ENCODE results near the gene LMNTD1. TPM values are rescaled to one million over a fixed set of nuclear protein-coding genes. Genes with fewer than 3 reads are reported as not detected.
"Not testable (repeated sequence)": the region's sequence is repeated elsewhere in the genome, so short reads cannot be mapped to it uniquely, and the experiment has no call there.

The LMNTD1 gene
- total RNA-seq, 4 donors from 2014 or later, result not detected

DNA sequence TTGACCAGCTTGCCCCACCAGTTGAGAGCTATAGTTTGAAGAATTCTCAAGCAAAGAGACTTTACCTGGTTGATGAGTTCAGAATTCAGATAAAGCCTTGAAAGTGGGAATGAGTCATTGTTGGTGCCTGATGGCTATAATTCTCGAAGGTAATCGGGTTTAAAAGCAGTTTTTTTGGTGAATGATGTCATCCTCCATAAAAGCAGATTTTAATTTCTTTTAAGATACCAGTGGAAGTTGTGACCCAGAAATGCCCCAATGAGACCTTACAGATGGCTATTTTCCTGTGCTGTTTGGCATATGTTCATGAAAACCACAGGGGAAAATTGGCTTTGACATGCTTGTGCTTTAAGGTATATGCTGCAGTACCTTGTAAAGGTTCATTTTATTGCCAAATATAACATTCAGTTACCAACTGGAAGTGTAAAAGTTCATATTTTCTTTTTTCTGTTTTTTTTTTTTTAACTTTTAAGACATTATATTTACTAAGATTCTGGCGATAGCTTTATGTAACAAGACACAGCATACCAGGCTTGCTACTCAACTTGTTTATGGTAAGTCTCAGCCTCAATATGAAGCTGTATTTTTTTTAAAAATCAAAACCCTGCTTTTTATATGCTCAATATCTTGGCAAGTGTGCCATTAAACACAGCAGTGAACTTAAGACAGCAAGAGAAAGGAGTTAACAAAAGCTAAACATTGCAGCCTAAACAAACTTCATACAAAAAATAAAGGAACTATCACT is 119.3 kb downstream of the LMNTD1 start:
- Histone ChIP-seq H3K27ac (peak overlapping the region in 1 of 4 donors; percentile 43), H3K4me1 (peaks cover 0 to 26% (median 7%) of the 10 kb centered on the region in 4 donors), H3K9me3 (no peaks in the 10 kb centered on the region), H3K36me3 (no peaks in the 10 kb centered on the region), H3K4me3 (no peak overlapping the region), H3K27me3 (no peaks in the 10 kb centered on the region)
- TF ChIP-seq, protein P1, sequence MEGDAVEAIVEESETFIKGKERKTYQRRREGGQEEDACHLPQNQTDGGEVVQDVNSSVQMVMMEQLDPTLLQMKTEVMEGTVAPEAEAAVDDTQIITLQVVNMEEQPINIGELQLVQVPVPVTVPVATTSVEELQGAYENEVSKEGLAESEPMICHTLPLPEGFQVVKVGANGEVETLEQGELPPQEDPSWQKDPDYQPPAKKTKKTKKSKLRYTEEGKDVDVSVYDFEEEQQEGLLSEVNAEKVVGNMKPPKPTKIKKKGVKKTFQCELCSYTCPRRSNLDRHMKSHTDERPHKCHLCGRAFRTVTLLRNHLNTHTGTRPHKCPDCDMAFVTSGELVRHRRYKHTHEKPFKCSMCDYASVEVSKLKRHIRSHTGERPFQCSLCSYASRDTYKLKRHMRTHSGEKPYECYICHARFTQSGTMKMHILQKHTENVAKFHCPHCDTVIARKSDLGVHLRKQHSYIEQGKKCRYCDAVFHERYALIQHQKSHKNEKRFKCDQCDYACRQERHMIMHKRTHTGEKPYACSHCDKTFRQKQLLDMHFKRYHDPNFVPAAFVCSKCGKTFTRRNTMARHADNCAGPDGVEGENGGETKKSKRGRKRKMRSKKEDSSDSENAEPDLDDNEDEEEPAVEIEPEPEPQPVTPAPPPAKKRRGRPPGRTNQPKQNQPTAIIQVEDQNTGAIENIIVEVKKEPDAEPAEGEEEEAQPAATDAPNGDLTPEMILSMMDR (IDR thresholded peaks at IDR 0.05), result no peak
- TF ChIP-seq POLR2AphosphoS5 (IDR thresholded peaks at IDR 0.05) (no peak), EP300 (IDR thresholded peaks at IDR 0.05; ENCODE audit: low read depth) (no peak), POLR2A (IDR thresholded peaks at IDR 0.05) (no peak)
- WGBS, 2 donors (ENCODE audit: low coverage in 1 of 2), result 33 to 49% methylated on average over 2 to 3 of the region's 3 CpGs
- intact Hi-C loops (cut with DNase I; ENCODE audit: low total_unique reads) (no loop called here), in situ Hi-C loops (cut with MboI; ENCODE audit: low pct_ligation_motif_present in 1 of 4, low pct_unique_long_range_greater_than_20kb in 1 of 4, low sequenced_read_pairs in 3 of 4) (loop anchor here (10.0 to 25.0 kb wide), 4 partner anchors 579 to 1204 kb away; no protein-coding TSS in a partner anchor)
- no peak for DNase-seq

DNA sequence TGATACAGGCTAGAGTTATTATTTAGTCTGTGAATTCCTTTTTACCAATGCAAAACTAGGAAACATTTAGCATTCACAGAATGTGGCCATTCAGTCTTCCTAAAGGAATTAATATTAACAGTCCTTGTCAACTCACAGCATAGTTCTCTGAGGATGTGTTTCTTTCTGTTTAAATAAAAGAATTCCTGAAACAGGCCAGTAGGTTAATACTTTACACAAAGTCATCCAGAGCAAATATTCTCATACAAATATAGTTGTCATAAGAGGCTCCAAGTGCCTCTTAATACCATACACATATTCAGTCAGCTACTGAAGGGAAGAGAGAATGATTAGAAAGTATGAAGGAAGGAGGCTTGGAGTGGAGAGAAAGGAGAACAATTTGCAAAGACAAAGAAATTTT is 120.1 kb downstream of the LMNTD1 start:
- peak overlapping the region in 1 of 4 donors; percentile 43 for H3K27ac ChIP-seq
- in situ Hi-C loops (cut with MboI; ENCODE audit: low pct_ligation_motif_present in 1 of 4, low pct_unique_long_range_greater_than_20kb in 1 of 4, low sequenced_read_pairs in 3 of 4) (loop anchor here (10.0 to 25.0 kb wide), 4 partner anchors 579 to 1204 kb away; no protein-coding TSS in a partner anchor), intact Hi-C loops (cut with DNase I; ENCODE audit: low total_unique reads) (no loop called here)
- H3K36me3 ChIP-seq, result no peaks in the 10 kb centered on the region
- peaks cover 0 to 27% (median 7%) of the 10 kb centered on the region in 4 donors for H3K4me1 ChIP-seq
- TF ChIP-seq POLR2A (IDR thresholded peaks at IDR 0.05), result no peak
- no peak for TF ChIP-seq EP300 (IDR thresholded peaks at IDR 0.05; ENCODE audit: low read depth)
- TF ChIP-seq, protein P1 (IDR thresholded peaks at IDR 0.05), result no peak
- no peaks in the 10 kb centered on the region for H3K9me3 ChIP-seq
- H3K27me3 ChIP-seq, result no peaks in the 10 kb centered on the region
- DNase-seq, result no peak
- no peak overlapping the region for H3K4me3 ChIP-seq

DNA sequence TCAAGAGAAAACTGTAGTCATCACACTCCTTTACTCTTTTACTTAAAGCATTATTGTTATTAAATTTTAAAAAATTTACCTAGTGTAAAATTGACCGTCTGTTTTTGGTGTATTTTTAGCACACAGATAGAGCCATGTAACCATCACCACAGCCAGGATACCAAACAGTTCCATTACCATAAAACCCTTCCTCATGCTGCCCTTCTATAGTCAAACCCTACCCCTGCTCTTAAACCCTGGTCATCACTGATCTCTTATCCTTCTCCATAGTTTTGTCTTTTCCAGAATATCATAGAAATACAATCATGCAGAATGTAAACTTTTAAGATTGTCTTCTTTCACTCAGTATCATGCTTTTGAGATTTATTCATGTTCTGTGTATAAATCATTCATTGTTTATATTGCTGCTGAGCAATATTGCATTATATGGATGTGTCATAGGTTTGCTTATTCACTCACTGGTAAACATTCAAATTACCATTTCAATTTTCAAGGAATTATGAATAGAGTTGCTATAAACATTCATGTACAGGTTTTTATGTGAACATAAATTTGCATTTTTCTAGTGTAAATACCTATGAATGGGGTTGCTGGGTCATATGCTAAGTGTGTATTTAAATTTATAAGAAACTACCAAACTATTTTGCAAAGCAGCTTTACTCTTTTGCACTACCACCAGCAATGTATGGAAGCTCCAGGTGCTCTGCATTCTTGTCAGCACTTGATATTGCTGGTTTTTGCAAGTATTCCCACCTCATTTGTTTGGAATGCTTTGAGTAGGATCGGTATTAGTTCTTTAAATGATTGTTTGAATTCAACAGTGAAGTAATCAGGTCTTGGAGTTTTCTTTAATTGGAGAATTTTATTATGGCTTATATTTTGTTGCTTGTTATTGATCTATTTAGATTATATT is 125.5 kb downstream of the LMNTD1 start:
- H3K4me3 ChIP-seq, result no peak overlapping the region
- H3K27ac ChIP-seq, result no peak overlapping the region
- no peak for DNase-seq
- intact Hi-C loops (cut with DNase I; ENCODE audit: low total_unique reads), result no loop called here
- 49 to 72% methylated on average over 2 of the region's 2 CpGs for WGBS, 2 donors (ENCODE audit: low coverage in 1 of 2)
- in situ Hi-C loops (cut with MboI; ENCODE audit: low pct_ligation_motif_present in 1 of 4, low pct_unique_long_range_greater_than_20kb in 1 of 4, low sequenced_read_pairs in 3 of 4), result loop anchor here (25.0 kb wide), 3 partner anchors 585 to 1210 kb away; no protein-coding TSS in a partner anchor
- H3K36me3 ChIP-seq, result no peaks in the 10 kb centered on the region
- H3K9me3 ChIP-seq, result no peaks in the 10 kb centered on the region
- H3K4me1 ChIP-seq, result peaks cover 0 to 22% (median 0%) of the 10 kb centered on the region in 4 donors
- TF ChIP-seq POLR2AphosphoS5 (IDR thresholded peaks at IDR 0.05) (no peak), POLR2A (IDR thresholded peaks at IDR 0.05) (no peak), EP300 (IDR thresholded peaks at IDR 0.05; ENCODE audit: low read depth) (no peak)
- TF ChIP-seq, protein P1 (IDR thresholded peaks at IDR 0.05), result no peak
- no peaks in the 10 kb centered on the region for H3K27me3 ChIP-seq

DNA sequence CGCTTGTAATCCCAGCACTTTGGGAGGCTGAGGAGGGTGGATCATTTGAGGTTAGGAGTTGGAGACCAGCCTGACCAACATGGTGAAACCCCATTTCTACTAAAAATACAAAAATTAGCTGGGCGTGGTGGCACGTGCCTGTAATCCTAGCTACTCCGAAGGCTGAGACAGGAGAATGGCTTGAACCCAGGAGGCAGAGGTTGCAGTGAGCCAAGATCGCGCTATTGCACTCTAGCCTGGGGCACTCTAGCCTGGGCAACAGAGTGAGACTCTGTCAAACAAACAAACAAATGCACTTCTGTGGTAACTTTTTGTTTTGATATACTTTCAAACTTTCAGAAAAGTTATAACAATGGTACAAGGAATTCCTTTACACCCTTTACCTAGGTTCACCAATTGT is 126.3 kb downstream of the LMNTD1 start:
- in situ Hi-C loops (cut with MboI; ENCODE audit: low pct_ligation_motif_present in 1 of 4, low pct_unique_long_range_greater_than_20kb in 1 of 4, low sequenced_read_pairs in 3 of 4), result loop anchor here (25.0 kb wide), 3 partner anchors 585 to 1210 kb away; no protein-coding TSS in a partner anchor

More for the DNA sequence above, 126.3 kb downstream of the LMNTD1 start:
- H3K27me3 ChIP-seq; H3K9me3 ChIP-seq; DNase-seq; intact Hi-C loops (cut with DNase I; ENCODE audit: low total_unique reads); H3K36me3 ChIP-seq; H3K27ac ChIP-seq; H3K4me3 ChIP-seq: not testable (repeated sequence)
- H3K4me1 ChIP-seq, result peaks cover 0 to 22% (median 0%) of the 10 kb centered on the region in 4 donors
- 88 to 91% methylated on average over 5 to 6 of the region's 6 CpGs for WGBS, 2 donors (ENCODE audit: low coverage in 1 of 2)

Small RNAs within 50 kb of the gene (small RNA-seq; reads per million reads assigned to genes)
- gene TUBB4BP1, result 0 reads per million in 4 donors

Measured in transverse colon (tissue), 4 donors.